ENCODE results near the gene KREMEN2. TPM values are rescaled to one million over a fixed set of nuclear protein-coding genes. Genes with fewer than 3 reads are reported as not detected.

Gene KREMEN2
- total RNA-seq, 1 donor from 2014 or later, result not detected

DNA sequence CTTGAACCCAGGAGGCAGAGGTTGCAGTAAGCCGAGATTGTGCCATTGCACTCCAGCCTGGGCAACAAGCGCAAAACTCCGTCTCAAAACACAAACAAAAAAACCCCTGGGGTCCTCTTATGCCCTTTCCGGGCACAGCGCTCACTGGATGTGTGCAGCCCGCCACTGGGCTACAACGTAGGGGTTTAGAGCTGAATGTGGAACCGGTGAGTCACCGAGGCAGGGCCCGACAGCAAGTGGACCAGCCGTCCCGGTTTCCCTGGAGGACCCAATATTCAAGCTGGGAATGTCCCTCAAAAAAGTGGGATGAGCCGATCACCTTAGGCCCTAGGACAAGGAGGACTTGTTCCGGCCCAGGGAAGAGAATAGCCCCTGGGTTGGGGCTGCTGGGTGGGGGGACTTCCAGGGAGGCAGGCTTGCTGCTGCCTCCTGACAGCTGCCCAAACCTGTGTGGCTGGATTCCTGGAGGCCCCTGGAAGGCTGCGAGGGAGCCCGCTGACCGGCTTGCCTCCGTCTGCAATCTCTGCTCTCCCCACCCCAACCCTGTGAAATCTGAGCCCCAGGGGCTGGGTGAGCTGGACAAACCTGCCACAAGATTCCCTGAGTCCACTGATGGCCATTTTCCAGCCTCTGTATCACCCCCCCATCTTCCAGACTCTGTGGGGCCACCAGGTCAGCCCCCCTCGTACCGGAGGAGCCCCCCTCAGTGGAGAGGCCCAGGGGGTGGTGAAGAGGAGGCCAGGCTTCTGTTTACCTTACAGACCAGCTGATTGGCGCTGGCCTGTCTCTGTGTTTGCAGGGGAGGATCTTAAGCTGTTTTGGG is 45.7 kb downstream of the KREMEN2 start:
- Histone ChIP-seq H3K36me3 (no peaks in the 10 kb centered on the region), H3K27ac (replicated peaks) (no peak overlapping the region), H3K4me3 (no peak overlapping the region), H3K4me1 (peaks cover 4% of the 10 kb centered on the region), H3K27me3 (ENCODE audit: low read depth) (peaks cover 100% of the 10 kb centered on the region), H3K9me3 (replicated peaks) (no peaks in the 10 kb centered on the region)
- DNase-seq, result no peak
- TF ChIP-seq, protein P1, sequence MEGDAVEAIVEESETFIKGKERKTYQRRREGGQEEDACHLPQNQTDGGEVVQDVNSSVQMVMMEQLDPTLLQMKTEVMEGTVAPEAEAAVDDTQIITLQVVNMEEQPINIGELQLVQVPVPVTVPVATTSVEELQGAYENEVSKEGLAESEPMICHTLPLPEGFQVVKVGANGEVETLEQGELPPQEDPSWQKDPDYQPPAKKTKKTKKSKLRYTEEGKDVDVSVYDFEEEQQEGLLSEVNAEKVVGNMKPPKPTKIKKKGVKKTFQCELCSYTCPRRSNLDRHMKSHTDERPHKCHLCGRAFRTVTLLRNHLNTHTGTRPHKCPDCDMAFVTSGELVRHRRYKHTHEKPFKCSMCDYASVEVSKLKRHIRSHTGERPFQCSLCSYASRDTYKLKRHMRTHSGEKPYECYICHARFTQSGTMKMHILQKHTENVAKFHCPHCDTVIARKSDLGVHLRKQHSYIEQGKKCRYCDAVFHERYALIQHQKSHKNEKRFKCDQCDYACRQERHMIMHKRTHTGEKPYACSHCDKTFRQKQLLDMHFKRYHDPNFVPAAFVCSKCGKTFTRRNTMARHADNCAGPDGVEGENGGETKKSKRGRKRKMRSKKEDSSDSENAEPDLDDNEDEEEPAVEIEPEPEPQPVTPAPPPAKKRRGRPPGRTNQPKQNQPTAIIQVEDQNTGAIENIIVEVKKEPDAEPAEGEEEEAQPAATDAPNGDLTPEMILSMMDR (IDR thresholded peaks at IDR 0.05; ENCODE audit: borderline replicate concordance), result no peak
- intact Hi-C loops (cut with micrococcal nuclease), result no loop called here

DNA sequence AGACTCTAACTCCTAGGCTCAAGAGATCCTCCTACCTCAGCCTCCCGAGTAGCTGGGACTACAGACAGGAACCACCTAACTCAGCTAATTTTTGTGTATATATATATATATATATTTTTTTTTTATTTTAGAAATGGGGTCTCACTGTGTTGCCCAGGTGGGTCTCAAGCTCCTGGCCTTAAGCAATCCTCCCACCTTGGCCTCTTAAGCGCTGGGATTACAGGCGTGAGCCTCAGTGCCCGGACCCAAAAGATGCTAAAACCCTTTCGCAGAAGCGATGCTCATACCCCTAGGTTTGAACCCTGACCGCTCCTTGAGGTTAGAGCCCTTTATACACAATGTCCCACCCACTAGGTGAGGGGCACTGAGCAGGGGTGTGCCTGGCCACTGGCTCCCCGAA is 46.4 kb downstream of the KREMEN2 start:
- no peak overlapping the region for H3K27ac ChIP-seq (replicated peaks)

DNA sequence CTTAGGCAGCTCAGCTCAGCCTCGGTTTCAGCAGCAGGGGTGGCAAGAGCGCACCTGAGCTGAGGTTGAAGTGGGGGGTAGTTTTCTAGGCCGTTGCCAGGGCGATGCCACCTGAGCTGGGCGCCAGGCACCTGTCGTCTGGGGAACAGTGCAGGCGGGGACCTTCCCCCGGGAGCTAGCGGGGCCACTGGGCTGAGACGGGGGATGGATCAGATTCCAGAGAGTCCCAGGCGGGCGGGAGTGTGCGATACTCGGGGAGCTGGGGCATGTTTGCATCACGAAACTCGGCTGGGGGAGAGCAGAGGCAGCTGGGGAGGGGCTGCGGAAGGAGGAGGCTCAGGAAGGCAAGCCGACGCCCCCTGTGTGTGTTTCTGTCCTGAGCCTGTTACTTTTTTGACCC is 48.2 kb downstream of the KREMEN2 start:
- Histone ChIP-seq H3K9me3 (replicated peaks) (no peaks in the 10 kb centered on the region), H3K4me1 (no peaks in the 10 kb centered on the region), H3K4me3 (no peak overlapping the region), H3K27me3 (ENCODE audit: low read depth) (peaks cover 97% of the 10 kb centered on the region), H3K27ac (replicated peaks) (no peak overlapping the region), H3K36me3 (no peaks in the 10 kb centered on the region)
- no peak for DNase-seq
- intact Hi-C loops (cut with micrococcal nuclease), result no loop called here
- TF ChIP-seq, protein P1 (IDR thresholded peaks at IDR 0.05; ENCODE audit: borderline replicate concordance), result no peak

More for the DNA sequence above, 46.4 kb downstream of the KREMEN2 start:
- intact Hi-C loops (cut with micrococcal nuclease), result no loop called here
- no peaks in the 10 kb centered on the region for H3K4me1 ChIP-seq
- H3K4me3 ChIP-seq, result no peak overlapping the region
- no peaks in the 10 kb centered on the region for H3K9me3 ChIP-seq (replicated peaks)
- peaks cover 100% of the 10 kb centered on the region for H3K27me3 ChIP-seq (ENCODE audit: low read depth)
- H3K36me3 ChIP-seq, result no peaks in the 10 kb centered on the region
- DNase-seq, result no peak
- TF ChIP-seq, protein P1 (IDR thresholded peaks at IDR 0.05; ENCODE audit: borderline replicate concordance), result no peak

DNA sequence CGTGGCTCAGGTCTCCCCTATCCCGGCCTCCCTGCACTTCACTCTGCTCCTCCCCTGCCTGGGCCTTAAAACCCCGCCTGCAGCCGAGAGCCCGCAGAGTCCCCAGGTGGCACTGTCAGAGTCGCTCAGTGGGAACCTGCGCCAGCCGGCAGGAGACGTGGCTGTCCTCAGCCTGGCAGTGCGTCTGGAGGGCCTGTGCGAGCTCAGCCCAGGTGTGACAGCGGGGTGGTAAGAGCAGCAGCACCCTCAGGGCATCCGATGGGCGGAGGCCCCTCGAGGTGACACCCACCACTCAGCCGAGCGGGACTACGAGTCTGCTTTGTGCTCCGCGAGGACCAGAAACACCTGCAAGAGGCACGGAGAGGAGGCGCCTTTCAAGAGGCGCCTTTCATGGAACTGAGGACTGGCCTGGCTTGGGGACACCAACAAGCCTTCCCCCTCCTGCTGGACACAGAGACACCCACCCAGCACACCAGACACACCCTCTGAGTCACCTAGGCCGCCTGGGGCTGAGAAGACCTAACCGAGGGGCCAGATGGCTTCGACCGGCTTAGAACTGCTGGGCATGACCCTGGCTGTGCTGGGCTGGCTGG is 48.8 kb downstream of the KREMEN2 start, which contains the start of gene CLDN9:
Gene CLDN9, plus strand, starts transcription at position 96 of the 593 bp plus-strand sequence. Its CDS starts 440 bp downstream, at position 536.
- intact Hi-C loops (cut with micrococcal nuclease), result no loop called here
- H3K27ac ChIP-seq (replicated peaks), result no peak within 1 kb of the TSS
- no peak within 1 kb of the TSS for H3K4me3 ChIP-seq
- no peak for DNase-seq
- TF ChIP-seq, protein P1 (IDR thresholded peaks at IDR 0.05; ENCODE audit: borderline replicate concordance), result no peak
- H3K36me3 ChIP-seq, result no peaks in the 10 kb centered on the region
- H3K9me3 ChIP-seq (replicated peaks), result no peaks in the 10 kb centered on the region
- peaks cover 2% of the 10 kb centered on the region for H3K4me1 ChIP-seq
- H3K27me3 ChIP-seq (ENCODE audit: low read depth), result peaks cover 97% of the 10 kb centered on the region

DNA sequence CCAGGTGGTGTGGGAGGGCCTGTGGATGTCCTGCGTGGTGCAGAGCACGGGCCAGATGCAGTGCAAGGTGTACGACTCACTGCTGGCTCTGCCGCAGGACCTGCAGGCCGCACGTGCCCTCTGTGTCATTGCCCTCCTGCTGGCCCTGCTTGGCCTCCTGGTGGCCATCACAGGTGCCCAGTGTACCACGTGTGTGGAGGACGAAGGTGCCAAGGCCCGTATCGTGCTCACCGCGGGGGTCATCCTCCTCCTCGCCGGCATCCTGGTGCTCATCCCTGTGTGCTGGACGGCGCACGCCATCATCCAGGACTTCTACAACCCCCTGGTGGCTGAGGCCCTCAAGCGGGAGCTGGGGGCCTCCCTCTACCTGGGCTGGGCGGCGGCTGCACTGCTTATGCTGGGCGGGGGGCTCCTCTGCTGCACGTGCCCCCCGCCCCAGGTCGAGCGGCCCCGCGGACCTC is 49.4 kb downstream of the KREMEN2 start:
- Histone ChIP-seq H3K4me3 (no peak overlapping the region), H3K27ac (replicated peaks) (no peak overlapping the region), H3K36me3 (no peaks in the 10 kb centered on the region), H3K4me1 (peaks cover 8% of the 10 kb centered on the region), H3K27me3 (ENCODE audit: low read depth) (peaks cover 97% of the 10 kb centered on the region), H3K9me3 (replicated peaks) (no peaks in the 10 kb centered on the region)
- intact Hi-C loops (cut with micrococcal nuclease), result no loop called here
- TF ChIP-seq, protein P1 (IDR thresholded peaks at IDR 0.05; ENCODE audit: borderline replicate concordance), result no peak
- DNase-seq, result no peak

All from left ventricle myocardium inferior (tissue), 1 donor.